ENCODE measurements around the gene PILRA.

PILRA gene

DNA sequence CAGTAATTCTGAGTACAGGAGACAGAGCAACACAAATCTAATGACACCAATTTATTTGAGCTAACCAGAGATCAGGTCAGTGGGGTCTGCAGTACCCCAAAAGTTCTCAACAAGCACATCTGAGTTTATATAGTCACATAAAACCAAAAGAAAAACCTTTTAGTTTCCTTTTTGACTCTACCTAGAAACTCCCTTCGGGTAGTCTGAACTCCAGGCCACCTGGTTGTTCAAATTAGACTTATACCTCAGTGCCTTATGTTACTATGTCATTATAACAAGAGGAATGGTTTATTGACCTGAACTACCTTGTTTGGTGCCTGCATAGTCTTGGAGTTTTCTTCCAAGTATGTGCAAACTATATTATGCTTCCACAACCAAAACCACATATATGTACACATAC lies 40.6 kb downstream of the PILRA start:
- in situ Hi-C loops (cut with HindIII; ENCODE audit: low sequenced_read_pairs) = no loop called here
- TF ChIP-seq, protein P1, sequence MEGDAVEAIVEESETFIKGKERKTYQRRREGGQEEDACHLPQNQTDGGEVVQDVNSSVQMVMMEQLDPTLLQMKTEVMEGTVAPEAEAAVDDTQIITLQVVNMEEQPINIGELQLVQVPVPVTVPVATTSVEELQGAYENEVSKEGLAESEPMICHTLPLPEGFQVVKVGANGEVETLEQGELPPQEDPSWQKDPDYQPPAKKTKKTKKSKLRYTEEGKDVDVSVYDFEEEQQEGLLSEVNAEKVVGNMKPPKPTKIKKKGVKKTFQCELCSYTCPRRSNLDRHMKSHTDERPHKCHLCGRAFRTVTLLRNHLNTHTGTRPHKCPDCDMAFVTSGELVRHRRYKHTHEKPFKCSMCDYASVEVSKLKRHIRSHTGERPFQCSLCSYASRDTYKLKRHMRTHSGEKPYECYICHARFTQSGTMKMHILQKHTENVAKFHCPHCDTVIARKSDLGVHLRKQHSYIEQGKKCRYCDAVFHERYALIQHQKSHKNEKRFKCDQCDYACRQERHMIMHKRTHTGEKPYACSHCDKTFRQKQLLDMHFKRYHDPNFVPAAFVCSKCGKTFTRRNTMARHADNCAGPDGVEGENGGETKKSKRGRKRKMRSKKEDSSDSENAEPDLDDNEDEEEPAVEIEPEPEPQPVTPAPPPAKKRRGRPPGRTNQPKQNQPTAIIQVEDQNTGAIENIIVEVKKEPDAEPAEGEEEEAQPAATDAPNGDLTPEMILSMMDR (IDR thresholded peaks at IDR 0.05; ENCODE audit: low read depth, low read length) = no peak
- H3K4me3 ChIP-seq (ENCODE audit: low read depth, low read length) = no peak overlapping the region
- DNase-seq (ENCODE audit: low read depth, low spot score) = no peak

DNA sequence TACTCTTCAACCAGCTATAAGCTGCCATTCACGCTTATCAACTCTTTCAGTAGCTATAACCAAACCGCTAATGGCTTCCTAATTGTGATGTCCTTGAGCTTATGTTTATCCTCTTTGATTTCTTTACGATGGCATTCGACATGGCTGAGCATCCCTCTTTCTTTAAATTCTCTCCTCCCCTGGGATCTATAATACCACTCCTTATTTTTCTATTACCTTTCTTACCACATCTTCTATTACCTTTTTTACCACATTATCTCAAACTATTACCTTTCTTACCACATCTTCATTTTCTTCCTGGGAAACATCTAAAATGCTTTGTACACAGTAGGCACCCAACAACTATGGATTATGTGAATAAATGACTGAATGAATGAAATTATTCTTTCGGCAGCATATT lies 42.2 kb downstream of the PILRA start:
- TF ChIP-seq, protein P1 (IDR thresholded peaks at IDR 0.05; ENCODE audit: low read depth, low read length) = no peak
- in situ Hi-C loops (cut with HindIII; ENCODE audit: low sequenced_read_pairs) = no loop called here

DNA sequence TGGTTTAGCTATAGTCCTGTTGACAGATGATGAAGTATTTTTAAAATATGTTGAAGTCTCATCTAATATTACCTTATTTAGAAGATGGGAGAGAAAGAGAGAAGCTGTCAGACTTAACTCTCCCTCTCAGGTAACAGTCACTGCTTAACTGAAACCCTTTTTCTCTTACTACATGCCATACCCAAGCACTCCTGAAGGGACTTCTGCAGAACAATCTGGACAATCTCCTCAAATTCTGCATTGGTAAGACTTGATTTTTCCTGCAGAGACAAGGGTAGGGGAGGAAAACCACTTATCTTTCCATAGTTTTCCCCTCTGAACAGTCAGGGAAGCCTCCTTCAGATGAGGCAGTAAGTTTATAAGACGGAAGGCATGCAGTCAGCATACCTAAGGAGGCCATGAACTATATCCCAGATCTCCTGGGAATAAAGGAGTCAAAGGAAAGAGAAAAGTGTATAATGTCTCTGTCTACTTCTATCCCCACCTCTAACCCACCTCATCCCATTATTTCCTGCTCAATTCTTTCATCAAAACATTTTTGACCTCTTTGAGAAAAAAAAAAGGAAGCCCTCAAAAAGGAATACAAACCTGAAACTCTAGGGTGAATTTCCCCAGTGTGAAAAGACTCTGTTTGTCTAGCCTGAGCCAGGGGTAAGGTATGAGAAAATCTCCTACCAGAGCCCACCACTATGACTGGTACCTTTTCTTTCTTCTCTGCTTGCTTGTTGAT lies 45.8 kb downstream of the PILRA start:
- TF ChIP-seq, protein P1 (IDR thresholded peaks at IDR 0.05; ENCODE audit: low read depth, low read length) = no peak
- no peak overlapping the region for H3K4me3 ChIP-seq (ENCODE audit: low read depth, low read length)
- in situ Hi-C loops (cut with HindIII; ENCODE audit: low sequenced_read_pairs) = no loop called here
- DNase-seq (ENCODE audit: low read depth, low spot score) = no peak

More for the DNA sequence above, 42.2 kb downstream of the PILRA start:
- no peak for DNase-seq (ENCODE audit: low read depth, low spot score)
- H3K4me3 ChIP-seq (ENCODE audit: low read depth, low read length) = no peak overlapping the region

DNA sequence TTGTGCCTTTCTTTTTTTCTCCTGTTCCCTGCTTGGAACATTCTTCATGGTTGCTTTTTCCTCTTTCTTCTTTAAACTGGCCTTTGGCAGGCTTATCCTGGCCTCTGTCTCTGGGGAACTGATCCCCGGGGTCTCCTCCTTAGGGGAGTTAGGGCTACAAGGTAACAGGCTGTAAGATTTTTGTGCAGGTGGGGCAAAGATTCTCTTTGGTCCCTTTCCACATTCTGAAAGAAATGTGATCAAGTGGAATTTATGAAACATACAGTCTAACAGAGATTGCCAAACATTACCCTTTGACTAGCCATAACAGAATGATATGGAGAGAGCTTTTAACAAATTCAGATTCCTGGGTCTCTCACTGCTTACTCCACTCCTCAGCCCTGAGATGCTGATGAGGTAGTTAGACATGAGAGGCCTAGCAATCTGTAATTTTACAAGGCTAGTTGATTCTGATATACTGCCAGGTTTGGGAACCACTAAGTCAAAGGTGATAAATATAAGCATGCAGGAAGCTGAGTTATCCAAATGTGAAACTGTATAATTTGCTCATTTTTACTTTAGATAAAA lies 46.5 kb downstream of the PILRA start:
- in situ Hi-C loops (cut with HindIII; ENCODE audit: low sequenced_read_pairs) = no loop called here
- TF ChIP-seq, protein P1 (IDR thresholded peaks at IDR 0.05; ENCODE audit: low read depth, low read length) = no peak
- no peak overlapping the region for H3K4me3 ChIP-seq (ENCODE audit: low read depth, low read length)
- DNase-seq (ENCODE audit: low read depth, low spot score) = no peak

DNA sequence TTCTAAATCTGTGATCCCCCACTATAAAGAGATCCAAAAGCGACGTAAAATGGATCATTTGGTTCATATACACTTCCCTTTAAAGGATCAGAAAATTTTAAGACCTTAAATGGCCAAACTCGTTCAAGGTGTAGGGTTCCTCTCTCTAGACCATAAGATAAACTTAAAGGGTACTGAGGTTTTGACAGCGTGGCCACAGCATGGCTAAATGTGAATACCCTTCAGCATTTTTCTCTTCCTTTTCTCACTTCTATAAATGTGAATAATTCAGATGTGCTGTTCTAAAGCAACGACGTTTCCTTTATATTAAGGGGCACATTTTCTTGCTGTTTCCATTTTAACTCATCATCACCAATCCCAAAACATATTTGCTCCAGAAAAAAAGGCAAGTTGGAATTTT lies 50.0 kb downstream of the PILRA start:
- TF ChIP-seq, protein P1 (IDR thresholded peaks at IDR 0.05; ENCODE audit: low read depth, low read length) = no peak
- no peak for DNase-seq (ENCODE audit: low read depth, low spot score)
- in situ Hi-C loops (cut with HindIII; ENCODE audit: low sequenced_read_pairs) = no loop called here

DNA sequence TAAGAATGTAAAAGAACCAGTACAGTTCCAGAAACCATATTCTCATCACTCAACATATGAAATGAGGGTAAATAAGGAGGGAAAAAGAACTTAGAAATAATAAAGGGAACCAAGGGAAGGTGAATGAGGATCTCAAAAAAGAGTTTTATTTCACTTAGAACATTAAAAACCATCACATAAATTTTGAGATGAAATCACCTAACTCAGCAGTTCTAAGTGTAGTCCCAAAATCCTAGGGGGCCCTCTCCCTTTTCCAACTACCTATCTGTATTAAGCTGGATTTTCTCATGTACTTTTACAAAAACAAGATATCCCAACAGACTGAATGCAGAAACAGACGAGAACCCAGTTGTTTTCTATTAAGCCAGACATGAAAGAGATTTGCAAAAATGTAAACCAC lies 52.1 kb downstream of the PILRA start:
- no peak for DNase-seq (ENCODE audit: low read depth, low spot score)
- H3K4me3 ChIP-seq (ENCODE audit: low read depth, low read length) = no peak overlapping the region
- TF ChIP-seq, protein P1 (IDR thresholded peaks at IDR 0.05; ENCODE audit: low read depth, low read length) = no peak
- in situ Hi-C loops (cut with HindIII; ENCODE audit: low sequenced_read_pairs) = no loop called here

More for the DNA sequence above, 50.0 kb downstream of the PILRA start:
- no peak overlapping the region for H3K4me3 ChIP-seq (ENCODE audit: low read depth, low read length)
